Measurements from ENCODE around the gene GAGE12J.

GRCh38 chrX:49277535-49277830 is 44.4 kb upstream of the GAGE12J start:
- TF ChIP-seq CTCF (optimal IDR thresholded peaks at IDR 0.05 in 1 of 3, IDR thresholded peaks at IDR 0.05 in 1 of 3, conservative IDR thresholded peaks at IDR 0.05 in 1 of 3; ENCODE audit: extremely low read depth in 1 of 3, insufficient read depth in 2 of 3, low read length in 3 of 3) (no peak), EZH2 (IDR thresholded peaks at IDR 0.05; ENCODE audit: low read length) (no peak)

Data from keratinocyte (primary cell).